Measurements from ENCODE around the gene KIAA0930.

The KIAA0930 gene

DNA sequence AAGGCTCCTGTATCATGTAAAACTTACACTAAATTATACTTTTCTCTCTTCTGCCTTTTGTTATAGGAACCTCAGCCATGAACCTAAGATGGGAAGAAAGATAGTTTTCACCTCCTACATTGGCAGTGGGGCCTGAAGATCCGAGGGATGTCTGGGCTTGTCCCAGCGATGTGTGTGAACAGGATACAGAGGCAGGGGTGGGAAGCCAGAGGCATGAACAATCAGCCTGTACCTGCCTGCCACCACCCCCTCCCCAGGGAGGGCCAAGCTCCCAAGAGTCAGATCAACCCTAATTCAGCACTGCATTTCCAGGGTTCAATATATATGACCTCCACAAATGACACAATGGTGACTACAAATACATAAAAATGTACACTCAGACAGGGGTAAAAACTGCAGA, 9.4 kb downstream of the KIAA0930 start:
- no peak for TF ChIP-seq ZNF8 (CRISPR knock-in tag; IDR thresholded peaks at IDR 0.05)
- TF ChIP-seq, protein P1, sequence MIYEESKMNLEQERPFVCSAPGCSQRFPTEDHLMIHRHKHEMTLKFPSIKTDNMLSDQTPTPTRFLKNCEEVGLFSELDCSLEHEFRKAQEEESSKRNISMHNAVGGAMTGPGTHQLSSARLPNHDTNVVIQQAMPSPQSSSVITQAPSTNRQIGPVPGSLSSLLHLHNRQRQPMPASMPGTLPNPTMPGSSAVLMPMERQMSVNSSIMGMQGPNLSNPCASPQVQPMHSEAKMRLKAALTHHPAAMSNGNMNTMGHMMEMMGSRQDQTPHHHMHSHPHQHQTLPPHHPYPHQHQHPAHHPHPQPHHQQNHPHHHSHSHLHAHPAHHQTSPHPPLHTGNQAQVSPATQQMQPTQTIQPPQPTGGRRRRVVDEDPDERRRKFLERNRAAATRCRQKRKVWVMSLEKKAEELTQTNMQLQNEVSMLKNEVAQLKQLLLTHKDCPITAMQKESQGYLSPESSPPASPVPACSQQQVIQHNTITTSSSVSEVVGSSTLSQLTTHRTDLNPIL (CRISPR knock-in tag; IDR thresholded peaks at IDR 0.05; ENCODE audit: low read depth), result no peak
- TF ChIP-seq, protein P2, sequence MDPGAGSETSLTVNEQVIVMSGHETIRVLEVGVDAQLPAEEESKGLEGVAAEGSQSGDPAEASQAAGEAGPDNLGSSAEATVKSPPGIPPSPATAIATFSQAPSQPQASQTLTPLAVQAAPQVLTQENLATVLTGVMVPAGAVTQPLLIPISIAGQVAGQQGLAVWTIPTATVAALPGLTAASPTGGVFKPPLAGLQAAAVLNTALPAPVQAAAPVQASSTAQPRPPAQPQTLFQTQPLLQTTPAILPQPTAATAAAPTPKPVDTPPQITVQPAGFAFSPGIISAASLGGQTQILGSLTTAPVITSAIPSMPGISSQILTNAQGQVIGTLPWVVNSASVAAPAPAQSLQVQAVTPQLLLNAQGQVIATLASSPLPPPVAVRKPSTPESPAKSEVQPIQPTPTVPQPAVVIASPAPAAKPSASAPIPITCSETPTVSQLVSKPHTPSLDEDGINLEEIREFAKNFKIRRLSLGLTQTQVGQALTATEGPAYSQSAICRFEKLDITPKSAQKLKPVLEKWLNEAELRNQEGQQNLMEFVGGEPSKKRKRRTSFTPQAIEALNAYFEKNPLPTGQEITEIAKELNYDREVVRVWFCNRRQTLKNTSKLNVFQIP (CRISPR knock-in tag; IDR thresholded peaks at IDR 0.05; ENCODE audit: borderline replicate concordance, low read depth), result no peak
- TF ChIP-seq, protein P3, sequence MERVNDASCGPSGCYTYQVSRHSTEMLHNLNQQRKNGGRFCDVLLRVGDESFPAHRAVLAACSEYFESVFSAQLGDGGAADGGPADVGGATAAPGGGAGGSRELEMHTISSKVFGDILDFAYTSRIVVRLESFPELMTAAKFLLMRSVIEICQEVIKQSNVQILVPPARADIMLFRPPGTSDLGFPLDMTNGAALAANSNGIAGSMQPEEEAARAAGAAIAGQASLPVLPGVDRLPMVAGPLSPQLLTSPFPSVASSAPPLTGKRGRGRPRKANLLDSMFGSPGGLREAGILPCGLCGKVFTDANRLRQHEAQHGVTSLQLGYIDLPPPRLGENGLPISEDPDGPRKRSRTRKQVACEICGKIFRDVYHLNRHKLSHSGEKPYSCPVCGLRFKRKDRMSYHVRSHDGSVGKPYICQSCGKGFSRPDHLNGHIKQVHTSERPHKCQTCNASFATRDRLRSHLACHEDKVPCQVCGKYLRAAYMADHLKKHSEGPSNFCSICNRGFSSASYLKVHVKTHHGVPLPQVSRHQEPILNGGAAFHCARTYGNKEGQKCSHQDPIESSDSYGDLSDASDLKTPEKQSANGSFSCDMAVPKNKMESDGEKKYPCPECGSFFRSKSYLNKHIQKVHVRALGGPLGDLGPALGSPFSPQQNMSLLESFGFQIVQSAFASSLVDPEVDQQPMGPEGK (CRISPR knock-in tag; IDR thresholded peaks at IDR 0.05; ENCODE audit: borderline replicate concordance), result no peak
- TF ChIP-seq OSR1 (CRISPR knock-in tag; IDR thresholded peaks at IDR 0.05), result no peak
- no peak for TF ChIP-seq CSDC2 (CRISPR knock-in tag; IDR thresholded peaks at IDR 0.05)
- no peak for TF ChIP-seq ESRRG (CRISPR knock-in tag; IDR thresholded peaks at IDR 0.05)
- TF ChIP-seq SNAI2 (CRISPR knock-in tag; IDR thresholded peaks at IDR 0.05), result no peak
- TF ChIP-seq ZFP3 (CRISPR knock-in tag; IDR thresholded peaks at IDR 0.05), result no peak
- TF ChIP-seq, protein P4, sequence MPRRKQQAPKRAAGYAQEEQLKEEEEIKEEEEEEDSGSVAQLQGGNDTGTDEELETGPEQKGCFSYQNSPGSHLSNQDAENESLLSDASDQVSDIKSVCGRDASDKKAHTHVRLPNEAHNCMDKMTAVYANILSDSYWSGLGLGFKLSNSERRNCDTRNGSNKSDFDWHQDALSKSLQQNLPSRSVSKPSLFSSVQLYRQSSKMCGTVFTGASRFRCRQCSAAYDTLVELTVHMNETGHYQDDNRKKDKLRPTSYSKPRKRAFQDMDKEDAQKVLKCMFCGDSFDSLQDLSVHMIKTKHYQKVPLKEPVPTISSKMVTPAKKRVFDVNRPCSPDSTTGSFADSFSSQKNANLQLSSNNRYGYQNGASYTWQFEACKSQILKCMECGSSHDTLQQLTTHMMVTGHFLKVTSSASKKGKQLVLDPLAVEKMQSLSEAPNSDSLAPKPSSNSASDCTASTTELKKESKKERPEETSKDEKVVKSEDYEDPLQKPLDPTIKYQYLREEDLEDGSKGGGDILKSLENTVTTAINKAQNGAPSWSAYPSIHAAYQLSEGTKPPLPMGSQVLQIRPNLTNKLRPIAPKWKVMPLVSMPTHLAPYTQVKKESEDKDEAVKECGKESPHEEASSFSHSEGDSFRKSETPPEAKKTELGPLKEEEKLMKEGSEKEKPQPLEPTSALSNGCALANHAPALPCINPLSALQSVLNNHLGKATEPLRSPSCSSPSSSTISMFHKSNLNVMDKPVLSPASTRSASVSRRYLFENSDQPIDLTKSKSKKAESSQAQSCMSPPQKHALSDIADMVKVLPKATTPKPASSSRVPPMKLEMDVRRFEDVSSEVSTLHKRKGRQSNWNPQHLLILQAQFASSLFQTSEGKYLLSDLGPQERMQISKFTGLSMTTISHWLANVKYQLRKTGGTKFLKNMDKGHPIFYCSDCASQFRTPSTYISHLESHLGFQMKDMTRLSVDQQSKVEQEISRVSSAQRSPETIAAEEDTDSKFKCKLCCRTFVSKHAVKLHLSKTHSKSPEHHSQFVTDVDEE (CRISPR knock-in tag; IDR thresholded peaks at IDR 0.05), result no peak
- no peak for TF ChIP-seq TCF4 (CRISPR knock-in tag; IDR thresholded peaks at IDR 0.05; ENCODE audit: borderline replicate concordance)
- no peak for TF ChIP-seq PPARA (CRISPR knock-in tag; IDR thresholded peaks at IDR 0.05; ENCODE audit: borderline replicate concordance)
- no peak for ATAC-seq

DNA sequence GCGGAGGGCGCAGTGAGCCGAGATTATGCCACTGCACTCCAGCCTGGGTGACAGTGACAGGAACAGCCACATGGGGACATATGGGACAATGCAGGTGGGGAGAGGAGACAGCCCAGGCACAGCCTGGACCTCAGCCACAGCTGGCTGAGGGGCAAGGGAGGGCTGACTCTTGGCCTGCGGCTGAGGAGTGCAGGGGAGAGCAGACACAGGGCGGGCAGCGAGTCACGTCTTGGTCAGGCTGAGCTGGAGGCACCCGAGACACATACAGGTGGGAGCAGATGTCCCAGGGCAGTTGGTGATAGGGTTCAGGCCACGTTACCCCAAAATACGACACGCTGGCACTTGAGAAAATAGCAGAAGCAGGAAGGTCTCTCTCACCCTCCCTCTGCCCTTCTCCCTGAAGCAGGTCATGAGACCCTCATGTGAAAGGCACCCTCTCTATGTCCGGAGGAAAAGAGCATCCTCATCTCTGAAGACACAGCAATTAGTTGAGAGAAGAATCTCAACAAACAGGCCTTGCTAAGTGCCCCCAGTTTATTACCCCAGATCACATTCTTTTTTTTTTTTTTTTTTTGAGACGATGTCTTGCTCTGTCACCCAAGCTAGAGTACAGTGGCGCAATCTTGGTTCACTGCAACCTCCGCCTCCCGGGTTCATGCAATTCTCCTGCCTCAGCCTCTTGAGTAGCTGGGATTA, 10.5 kb downstream of the KIAA0930 start:
- TF ChIP-seq, protein P2 (CRISPR knock-in tag; IDR thresholded peaks at IDR 0.05; ENCODE audit: borderline replicate concordance, low read depth), result no peak
- TF ChIP-seq ZNF565 (CRISPR knock-in tag; conservative IDR thresholded peaks at IDR 0.05; ENCODE audit: low read depth) (no peak), ZNF8 (CRISPR knock-in tag; IDR thresholded peaks at IDR 0.05) (no peak), TOX (CRISPR knock-in tag; IDR thresholded peaks at IDR 0.05; ENCODE audit: borderline replicate concordance) (no peak), ZFP3 (CRISPR knock-in tag; IDR thresholded peaks at IDR 0.05) (no peak), SNAI2 (CRISPR knock-in tag; IDR thresholded peaks at IDR 0.05) (no peak), ZFP30 (CRISPR knock-in tag; IDR thresholded peaks at IDR 0.05) (no peak)
- ATAC-seq, result no peak

DNA sequence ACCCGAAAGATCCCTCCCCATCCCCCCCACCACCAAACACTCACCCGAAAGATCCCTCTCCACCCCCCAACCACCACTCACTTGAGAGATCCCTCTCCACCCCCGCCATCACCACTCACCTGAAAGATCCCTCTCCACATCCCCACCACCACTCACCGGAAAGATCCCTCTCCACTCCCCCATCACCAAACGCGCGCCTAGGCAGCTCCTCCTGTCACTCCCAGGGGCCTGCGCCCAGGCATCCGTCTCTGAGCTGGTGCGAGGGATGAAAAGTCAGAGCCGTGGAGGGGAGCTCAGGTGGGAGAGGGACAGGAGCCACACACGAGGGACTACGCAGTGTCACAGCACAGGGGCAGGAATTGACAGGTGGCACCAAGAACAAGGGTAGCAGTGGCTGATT, 11.5 kb downstream of the KIAA0930 start:
- no peak for ATAC-seq
- TF ChIP-seq, protein P1 (CRISPR knock-in tag; IDR thresholded peaks at IDR 0.05; ENCODE audit: low read depth), result no peak
- TF ChIP-seq ZFP3 (CRISPR knock-in tag; IDR thresholded peaks at IDR 0.05) (no peak), TCF4 (CRISPR knock-in tag; IDR thresholded peaks at IDR 0.05; ENCODE audit: borderline replicate concordance) (no peak), ZNF565 (CRISPR knock-in tag; conservative IDR thresholded peaks at IDR 0.05; ENCODE audit: low read depth) (no peak), TOX (CRISPR knock-in tag; IDR thresholded peaks at IDR 0.05; ENCODE audit: borderline replicate concordance) (no peak), ARNTL (CRISPR knock-in tag; IDR thresholded peaks at IDR 0.05; ENCODE audit: borderline replicate concordance, low read depth) (no peak), BACH2 (CRISPR knock-in tag; IDR thresholded peaks at IDR 0.05; ENCODE audit: borderline replicate concordance) (no peak), ESRRG (CRISPR knock-in tag; IDR thresholded peaks at IDR 0.05) (no peak), RARB (CRISPR knock-in tag; IDR thresholded peaks at IDR 0.05) (no peak), ZFP30 (CRISPR knock-in tag; IDR thresholded peaks at IDR 0.05) (no peak)
- TF ChIP-seq, protein P3 (CRISPR knock-in tag; IDR thresholded peaks at IDR 0.05; ENCODE audit: borderline replicate concordance), result no peak
- TF ChIP-seq, protein P2 (CRISPR knock-in tag; IDR thresholded peaks at IDR 0.05; ENCODE audit: borderline replicate concordance, low read depth), result no peak
- TF ChIP-seq, protein P5, sequence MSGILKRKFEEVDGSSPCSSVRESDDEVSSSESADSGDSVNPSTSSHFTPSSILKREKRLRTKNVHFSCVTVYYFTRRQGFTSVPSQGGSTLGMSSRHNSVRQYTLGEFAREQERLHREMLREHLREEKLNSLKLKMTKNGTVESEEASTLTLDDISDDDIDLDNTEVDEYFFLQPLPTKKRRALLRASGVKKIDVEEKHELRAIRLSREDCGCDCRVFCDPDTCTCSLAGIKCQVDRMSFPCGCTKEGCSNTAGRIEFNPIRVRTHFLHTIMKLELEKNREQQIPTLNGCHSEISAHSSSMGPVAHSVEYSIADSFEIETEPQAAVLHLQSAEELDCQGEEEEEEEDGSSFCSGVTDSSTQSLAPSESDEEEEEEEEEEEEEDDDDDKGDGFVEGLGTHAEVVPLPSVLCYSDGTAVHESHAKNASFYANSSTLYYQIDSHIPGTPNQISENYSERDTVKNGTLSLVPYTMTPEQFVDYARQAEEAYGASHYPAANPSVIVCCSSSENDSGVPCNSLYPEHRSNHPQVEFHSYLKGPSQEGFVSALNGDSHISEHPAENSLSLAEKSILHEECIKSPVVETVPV (CRISPR knock-in tag; IDR thresholded peaks at IDR 0.05), result no peak

Measured in SK-N-SH treated with all-trans-retinoic acid at 6 μM for 48 hours (cell line).